ENCODE results near the gene SHBG. TPM values are rescaled to one million over a fixed set of nuclear protein-coding genes. Genes with fewer than 3 reads are reported as not detected.

SHBG gene
- total and polyA plus RNA-seq, 2 experiments from 2014 or later, result 0.38 to 0.48 TPM

- Histone ChIP-seq H3K4me2 (no peak overlapping the region), H4K20me1 (replicated peaks; ENCODE audit: insufficient read depth) (peaks cover 7% of the 10 kb centered on the region), H3K79me2 (replicated peaks; ENCODE audit: insufficient read depth) (peaks cover 10% of the 10 kb centered on the region), H3K9me2 (ENCODE audit: insufficient read depth) (no peaks in the 10 kb centered on the region), H3K27ac (ENCODE audit: low read depth) (0 out of 2 replicates have a peak overlapping the region, but pooled peaks have one; percentile 80), H3F3A (replicated peaks; ENCODE audit: low read depth) (peaks cover 26% of the 10 kb centered on the region), H3K4me1 (ENCODE audit: insufficient read depth) (peaks cover 26% of the 10 kb centered on the region), H3K36me3 (ENCODE audit: insufficient read depth) (peaks cover 60% of the 10 kb centered on the region), H2AFZ (no peak overlapping the region), H3K4me3 (no peak overlapping the region), H3K27me3 (ENCODE audit: insufficient read depth) (no peaks in the 10 kb centered on the region)
- Mint-ChIP-seq H3K27ac (no peak overlapping the region), H3K9me3 (peaks cover 9% of the 10 kb centered on the region), H3K4me3 (no peak overlapping the region; the same call in 2 of the 3 replicates), H3K36me3 (ENCODE audit: low read depth) (peaks cover 80% of the 10 kb centered on the region), H3K27me3 (ENCODE audit: insufficient read depth, low read depth, poor library complexity) (peaks cover 15% of the 10 kb centered on the region), H3K4me1 (peaks cover 33% of the 10 kb centered on the region)
- TF ChIP-seq CREB1 (CRISPR knock-in tag; IDR thresholded peaks at IDR 0.05; ENCODE audit: low read depth) (no peak), ZNF331 (CRISPR knock-in tag; IDR thresholded peaks at IDR 0.05; ENCODE audit: low read depth) (no peak), CTCF (conservative IDR thresholded peaks at IDR 0.05; ENCODE audit: low read depth in 2 of 2) (peak; percentile 84 to 90), ETS1 (IDR thresholded peaks at IDR 0.05) (no peak), EZH2 (IDR thresholded peaks at IDR 0.05; ENCODE audit: low read depth, unreplicated experiment) (no peak), NANOG (IDR thresholded peaks at IDR 0.05; ENCODE audit: borderline replicate concordance) (no peak), STAT1 (IDR thresholded peaks at IDR 0.05; ENCODE audit: unreplicated experiment) (no peak), ZNF114 (CRISPR knock-in tag; IDR thresholded peaks at IDR 0.05) (no peak)
- DNase-seq (ENCODE audit: low spot score) (peak; percentile 85), ATAC-seq (no peak)
These were observed 43.3 kb downstream of the SHBG start for GRCh38 chr17:7673239-7673638.

GRCh38 chr17:7674934-7675333, 45.0 kb downstream of the SHBG start:
- no peak overlapping the region for H2AFZ ChIP-seq
- Mint-ChIP-seq H3K9me3 (peaks cover 9% of the 10 kb centered on the region), H3K36me3 (ENCODE audit: low read depth) (peaks cover 65% of the 10 kb centered on the region), H3K4me3 (peak overlapping the region; percentile 25; the same call in 1 of the 3 replicates), H3K4me1 (peaks cover 45% of the 10 kb centered on the region), H3K27ac (peak overlapping the region; percentile 86; the same call in 1 of the 2 replicates), H3K27me3 (ENCODE audit: insufficient read depth, low read depth, poor library complexity) (peaks cover 17% of the 10 kb centered on the region)
- no peak for DNase-seq (ENCODE audit: low spot score)
- no peaks in the 10 kb centered on the region for H3K27me3 ChIP-seq (ENCODE audit: insufficient read depth)
- H3K4me1 ChIP-seq (ENCODE audit: insufficient read depth), result peaks cover 34% of the 10 kb centered on the region
- no peak for ATAC-seq
- peaks cover 3% of the 10 kb centered on the region for H4K20me1 ChIP-seq (replicated peaks; ENCODE audit: insufficient read depth)
- no peak overlapping the region for H3K4me2 ChIP-seq
- H3K36me3 ChIP-seq (ENCODE audit: insufficient read depth), result peaks cover 50% of the 10 kb centered on the region
- no peaks in the 10 kb centered on the region for H3K9me2 ChIP-seq (ENCODE audit: insufficient read depth)
- H3F3A ChIP-seq (replicated peaks; ENCODE audit: low read depth), result peaks cover 37% of the 10 kb centered on the region
- no peak overlapping the region for H3K4me3 ChIP-seq
- H3K27ac ChIP-seq (ENCODE audit: low read depth), result peak overlapping the region; percentile 74; the same call in 1 of the 2 replicates
- H3K79me2 ChIP-seq (replicated peaks; ENCODE audit: insufficient read depth), result peaks cover 27% of the 10 kb centered on the region
- TF ChIP-seq JUNB (IDR thresholded peaks at IDR 0.05; ENCODE audit: unreplicated experiment) (no peak), ZNF462 (CRISPR knock-in tag; IDR thresholded peaks at IDR 0.05) (no peak), ZNF331 (CRISPR knock-in tag; IDR thresholded peaks at IDR 0.05; ENCODE audit: low read depth) (no peak), CREB1 (CRISPR knock-in tag; IDR thresholded peaks at IDR 0.05; ENCODE audit: low read depth) (no peak)

Measured in GM23338 (cell line).